Hematopoietic multipotent progenitor cell treated with erythropoietin and hydrocortisone succinate and interleukin-3 and kit ligand, for 8 days (in vitro differentiated cells): ENCODE data around the gene PHF1.
"Not testable (repeated sequence)": the region's sequence is repeated elsewhere in the genome, so short reads cannot be mapped to it uniquely, and the experiment has no call there.

Experiments used
- DNase-seq: peaks from one replicate; pipeline ENCODE4 v3.0.0-alpha.2; 2015

The PHF1 gene

DNA sequence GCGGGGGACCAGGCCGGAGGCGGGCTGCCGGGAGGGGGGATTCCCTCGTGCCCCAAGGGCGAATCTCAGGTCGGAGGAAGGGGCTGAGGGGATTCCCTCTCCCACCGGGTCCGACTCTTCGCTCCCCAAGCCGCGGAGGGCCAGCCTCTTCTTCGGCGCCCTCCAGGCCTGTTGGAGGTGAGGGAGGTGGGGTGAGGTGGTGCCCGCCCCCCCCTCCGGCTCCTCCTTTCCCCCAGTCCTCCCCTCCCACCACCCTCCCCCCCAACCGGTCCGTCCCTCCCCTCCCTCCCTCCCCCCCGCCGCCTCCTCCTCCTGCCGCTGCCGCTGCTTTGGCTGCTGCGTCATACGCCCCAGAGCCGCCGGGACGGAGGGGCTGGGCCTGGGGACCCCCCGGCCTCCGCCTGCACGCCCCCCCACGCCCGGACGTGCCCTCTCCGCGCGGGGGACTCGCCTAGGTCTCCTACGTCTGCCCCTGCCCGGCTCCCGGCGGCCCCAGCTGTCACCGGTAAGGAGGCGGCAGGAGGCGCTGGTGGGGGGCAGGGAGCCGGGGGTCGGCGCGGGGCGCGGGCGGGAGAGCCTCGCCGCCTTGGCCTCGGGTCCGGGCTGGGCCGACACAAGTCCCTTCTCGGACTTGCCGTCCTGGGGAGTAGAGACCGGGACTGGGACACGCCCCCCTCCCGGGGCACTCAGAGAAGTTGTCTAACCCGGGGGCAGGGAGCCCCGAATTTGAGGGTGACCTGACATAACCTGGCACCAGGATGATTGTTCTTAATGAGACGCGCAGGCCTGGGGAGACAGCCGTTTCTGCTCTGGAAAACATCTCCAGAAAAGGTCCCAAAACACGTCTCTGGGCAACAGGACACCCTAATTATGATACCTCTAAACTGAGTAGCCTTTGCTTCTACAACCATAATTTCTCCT, at the start of gene PHF1:
PHF1 (plus strand) TSS at position 304 of the 921 bp plus-strand sequence. CDS start 1,250 bp downstream, outside the sequence.
- DNase-seq: peak; percentile 29

DNA sequence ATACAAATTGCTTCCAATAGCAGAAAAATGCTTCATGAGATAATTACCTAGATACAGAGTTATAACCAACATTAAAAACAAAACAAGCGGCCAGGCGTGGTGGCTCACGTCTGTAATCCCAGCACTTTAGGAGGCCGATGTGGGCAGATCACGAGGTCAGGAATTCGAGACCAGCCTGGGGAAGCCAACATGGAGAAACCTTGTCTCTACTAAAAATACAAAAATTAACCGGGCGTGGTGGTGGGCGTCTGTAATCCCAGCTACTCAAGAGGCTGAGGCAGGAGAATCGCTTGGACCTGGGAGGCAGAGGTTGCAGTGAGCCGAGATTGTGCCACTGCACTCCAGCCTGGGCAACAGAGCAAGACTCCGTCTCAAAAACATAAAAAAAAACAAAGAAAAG, 47.3 kb upstream of the PHF1 start:
- not testable (repeated sequence) for DNase-seq

DNA sequence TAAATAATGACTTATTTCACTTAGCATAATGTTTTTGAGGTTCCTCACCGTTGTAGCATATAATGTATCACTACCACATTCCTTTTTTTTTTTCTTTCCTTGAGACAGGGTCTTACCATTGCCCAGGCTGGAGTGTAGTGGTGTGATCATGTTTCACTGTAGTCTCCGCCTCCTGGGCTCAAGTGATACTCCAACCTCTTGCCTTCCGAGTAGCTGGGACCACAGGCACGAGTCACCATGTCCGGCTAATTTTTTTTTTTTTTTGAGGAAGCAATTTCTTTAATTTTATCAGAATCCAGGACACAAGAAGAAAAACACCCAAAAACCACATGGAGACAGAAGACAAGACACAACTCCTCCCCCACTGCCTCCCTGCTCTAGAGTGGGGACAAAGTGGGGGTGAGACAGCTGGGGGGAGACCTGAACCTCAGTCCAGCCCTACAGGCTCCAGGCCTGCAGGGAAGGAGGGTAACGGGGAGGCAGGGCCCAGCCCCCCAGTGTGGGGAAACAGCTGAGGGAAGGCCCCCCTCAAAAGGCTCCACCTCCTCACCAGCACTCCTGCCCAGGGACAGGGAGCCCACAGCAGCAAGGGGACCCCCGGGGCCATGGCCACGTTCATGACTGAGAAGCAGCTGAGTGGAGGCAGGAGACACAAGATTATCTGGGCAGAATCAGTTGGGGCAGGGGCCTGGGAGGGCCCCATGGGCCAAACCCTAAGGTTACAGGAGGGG, 46.2 kb upstream of the PHF1 start:
- DNase-seq: peak; percentile 86

DNA sequence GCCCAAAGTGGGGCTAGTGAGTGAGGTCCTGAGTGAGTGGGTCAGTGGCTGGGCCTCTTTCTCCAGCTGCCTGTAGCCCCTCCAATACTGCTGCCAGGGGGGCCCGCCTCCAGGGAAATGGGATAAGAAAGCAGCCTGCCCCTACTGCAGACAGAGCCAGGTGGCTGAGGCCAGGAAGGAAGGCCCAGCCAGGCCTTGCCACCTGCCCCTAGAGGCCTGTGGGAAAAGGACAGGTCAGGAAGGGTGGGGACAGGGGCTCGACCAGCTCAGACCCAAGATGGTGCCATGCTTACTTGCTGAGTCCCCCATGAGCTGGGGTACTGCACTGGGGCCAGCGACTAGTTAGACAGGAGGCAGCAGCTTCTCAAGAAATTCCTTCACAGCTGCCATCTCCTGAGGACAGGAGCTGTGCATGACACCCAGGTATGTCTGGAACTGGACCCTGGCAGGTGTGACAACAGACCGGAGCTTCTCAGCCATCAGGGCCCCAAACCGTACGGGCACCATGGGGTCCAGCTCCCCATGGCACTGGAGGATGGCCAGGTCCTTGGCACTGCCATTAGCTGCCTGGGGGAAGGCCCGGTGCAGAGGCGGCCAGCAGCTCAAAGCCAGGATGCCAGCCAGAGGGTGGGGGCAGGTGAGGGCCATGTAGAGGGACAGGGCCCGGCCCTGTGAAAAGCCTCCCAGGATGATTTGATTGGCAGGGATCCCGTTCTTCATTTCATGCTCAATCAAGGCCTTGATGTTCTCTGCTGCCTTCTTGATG, 45.4 kb upstream of the PHF1 start:
- peak; percentile 44 for DNase-seq

DNA sequence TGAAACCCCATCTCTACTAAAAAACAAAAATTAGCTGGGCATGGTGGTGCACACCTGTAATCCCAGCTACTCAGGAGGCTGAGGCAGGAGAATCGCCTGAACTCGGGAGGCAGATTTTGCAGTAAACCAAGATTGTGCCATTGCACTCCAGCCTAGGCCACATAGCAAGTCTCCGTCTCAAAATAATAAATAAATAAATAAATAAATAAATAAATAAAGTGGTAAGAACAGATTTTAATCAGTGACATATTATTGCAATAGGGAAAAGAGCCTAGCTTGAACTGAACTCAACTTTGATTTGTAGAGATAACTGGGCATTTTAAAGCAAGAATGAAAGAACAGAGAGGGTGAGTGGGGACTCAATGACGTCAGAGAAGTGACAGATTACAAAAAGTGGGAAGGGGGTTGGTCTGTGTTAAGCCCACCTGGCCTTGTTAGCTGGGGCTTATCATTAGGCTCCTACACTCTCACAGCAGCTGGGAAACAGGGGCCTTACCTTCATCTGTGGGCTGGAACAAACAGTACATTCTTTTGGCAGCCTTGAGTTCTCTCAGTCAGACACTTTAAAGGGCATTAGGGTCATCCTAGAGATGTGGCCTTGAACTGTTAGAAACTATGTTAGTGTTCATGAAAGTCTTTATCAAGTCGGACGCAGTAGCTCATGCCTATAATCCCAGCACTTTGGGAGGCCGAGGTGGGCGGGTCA, 43.7 kb upstream of the PHF1 start:
- DNase-seq: no peak

DNA sequence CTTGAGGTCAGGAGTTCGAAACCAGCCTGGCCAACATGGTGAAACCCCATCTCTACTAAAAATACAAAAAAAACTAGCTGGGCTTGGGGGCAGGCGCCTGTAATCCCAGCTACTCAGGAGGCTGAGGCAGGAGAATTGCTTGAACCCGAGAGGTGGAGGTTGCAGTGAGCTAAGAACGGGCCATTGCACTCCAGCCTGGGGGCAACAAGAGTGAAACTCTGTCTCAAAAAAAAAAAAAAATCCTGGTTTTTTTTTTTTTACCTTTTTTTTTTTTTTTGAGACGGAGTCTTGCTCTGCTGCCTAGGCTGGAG, 43.1 kb upstream of the PHF1 start:
- DNase-seq: not testable (repeated sequence)

DNA sequence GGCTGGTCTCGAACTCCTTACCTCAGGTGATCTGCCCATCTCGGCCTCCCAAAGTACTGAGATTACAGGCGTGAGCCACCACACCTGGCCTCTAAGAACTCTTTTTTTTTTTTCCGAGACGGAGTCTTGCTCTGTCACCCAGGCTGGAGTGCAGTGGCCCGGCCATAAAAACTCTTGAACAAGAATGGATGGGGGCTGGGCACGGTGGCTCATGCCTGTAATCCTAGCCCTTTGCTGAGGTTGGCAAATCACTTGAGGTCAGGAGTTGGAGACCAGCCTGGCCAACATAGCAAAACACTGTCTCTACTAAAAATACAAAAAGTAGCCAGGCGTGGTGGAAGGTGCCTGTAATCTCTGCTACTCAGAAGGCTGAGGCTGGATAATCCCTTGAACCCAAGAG, 38.9 kb upstream of the PHF1 start:
- DNase-seq: not testable (repeated sequence)

DNA sequence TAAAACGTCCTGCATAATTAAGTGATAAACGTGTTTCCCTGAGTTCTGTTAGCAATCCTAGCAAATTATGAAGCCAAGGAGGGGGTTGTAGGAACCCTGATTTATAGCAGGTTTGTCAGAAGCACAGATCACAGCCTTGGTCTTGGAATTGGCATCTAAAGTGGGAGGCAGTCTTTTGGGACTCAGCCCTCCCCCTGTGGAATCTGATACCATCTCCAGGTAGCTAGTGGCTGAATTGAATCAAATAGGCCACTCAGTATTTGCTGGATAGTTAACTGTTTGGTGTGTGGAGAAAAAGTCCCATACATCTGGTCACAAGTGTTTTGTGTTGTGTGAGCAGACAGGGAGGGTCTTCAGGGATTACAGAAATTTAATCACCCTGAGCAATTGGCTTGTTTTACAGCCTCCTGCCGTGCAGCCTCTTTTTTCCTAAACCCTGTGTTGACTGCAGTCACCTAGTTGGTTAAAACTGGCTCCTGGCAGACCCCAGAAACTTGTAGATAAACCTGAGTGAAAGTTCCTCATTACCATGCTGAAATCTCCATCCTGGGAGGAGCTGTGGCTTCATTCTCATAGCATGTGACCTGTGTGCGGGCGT, 38.2 kb upstream of the PHF1 start:
- DNase-seq: no peak

DNA sequence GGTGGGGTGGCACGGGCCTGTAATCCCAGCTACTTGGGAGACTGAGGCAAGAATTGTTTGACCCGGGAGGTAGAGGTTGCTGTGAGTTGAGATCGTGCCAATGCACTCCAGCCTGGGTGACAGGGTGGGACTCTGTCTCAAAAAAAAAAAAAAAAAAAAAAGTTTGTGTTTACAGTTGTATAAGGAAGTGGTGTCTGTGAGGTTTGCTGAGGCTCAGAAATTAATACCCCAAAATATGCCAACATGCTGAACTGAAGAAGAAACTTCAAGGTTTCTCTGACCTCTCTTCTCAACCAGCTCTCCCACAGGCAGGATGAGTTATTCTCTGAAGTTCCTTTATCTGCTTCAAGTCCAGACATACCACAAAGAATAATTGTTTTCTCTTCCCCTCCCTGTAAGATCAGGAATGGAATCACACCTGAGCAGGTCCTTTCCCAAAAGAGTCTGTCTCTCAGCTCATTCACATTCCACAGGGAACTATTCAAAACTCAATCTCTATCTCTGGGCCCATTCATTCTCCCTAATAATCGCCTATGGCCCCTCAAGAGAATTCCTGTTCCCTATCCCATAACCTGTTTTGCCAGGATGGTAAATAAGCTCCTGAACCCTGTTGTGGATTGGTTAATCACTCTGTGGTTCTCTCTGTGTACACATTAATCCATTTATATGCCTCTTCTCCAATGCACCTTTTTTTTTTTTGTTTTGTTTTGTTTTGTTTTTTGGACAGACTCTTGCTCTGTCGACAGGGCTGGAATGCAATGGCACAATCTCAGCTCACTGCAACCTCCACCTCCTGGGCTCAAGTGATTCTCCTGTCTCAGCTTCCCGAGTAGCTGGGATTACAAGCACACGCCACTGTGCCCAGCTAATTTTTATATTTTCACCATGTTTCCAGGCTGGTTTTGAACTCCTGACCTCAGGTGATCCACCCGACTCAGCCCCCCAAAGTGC, 36.6 kb upstream of the PHF1 start:
- no peak for DNase-seq

DNA sequence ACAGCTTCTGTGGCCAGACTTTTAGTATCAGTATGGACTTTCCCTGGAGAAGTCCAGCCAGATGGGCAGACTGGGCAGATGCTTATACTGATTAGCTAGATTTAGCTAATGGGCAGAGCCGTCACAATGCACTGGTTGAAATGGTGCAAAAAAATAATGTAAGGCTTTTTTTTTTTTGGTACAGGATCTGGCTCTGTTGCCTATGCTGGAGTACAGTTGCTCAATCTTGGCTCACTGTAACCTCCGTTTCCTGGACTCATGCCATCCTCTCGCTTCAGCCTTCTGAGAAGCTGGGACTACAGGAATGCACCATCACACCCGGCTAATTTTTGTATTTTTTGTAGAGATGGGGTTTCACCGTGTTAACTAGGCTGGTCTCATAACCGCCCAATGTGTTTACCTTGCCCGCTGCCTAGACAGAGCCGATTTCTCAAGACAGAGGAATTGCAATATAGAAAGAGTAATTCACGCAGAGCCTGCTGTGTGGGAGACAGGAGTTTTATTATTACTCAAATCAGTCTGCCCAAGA, 35.6 kb upstream of the PHF1 start:
- peak; percentile 69 for DNase-seq

DNA sequence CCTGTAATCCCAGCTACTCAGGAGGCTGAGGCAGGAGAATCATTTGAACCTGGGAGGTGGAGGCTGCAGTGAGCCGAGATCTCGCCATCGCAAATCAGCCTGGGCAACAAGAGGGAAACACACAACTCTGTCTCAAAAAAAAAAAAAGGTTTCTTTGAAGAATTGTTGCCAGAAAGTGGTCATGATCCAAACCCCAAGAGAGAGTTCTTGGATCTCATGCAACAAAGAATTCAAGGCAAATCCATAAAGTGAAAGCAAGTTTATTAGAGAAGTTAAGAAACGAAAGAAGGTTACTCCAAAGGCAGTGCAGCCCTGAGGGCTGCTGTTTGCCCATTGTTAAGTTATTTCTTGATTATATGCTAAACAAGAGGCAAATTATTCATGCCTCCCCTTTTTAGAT, 33.6 kb upstream of the PHF1 start:
- no peak for DNase-seq

DNA sequence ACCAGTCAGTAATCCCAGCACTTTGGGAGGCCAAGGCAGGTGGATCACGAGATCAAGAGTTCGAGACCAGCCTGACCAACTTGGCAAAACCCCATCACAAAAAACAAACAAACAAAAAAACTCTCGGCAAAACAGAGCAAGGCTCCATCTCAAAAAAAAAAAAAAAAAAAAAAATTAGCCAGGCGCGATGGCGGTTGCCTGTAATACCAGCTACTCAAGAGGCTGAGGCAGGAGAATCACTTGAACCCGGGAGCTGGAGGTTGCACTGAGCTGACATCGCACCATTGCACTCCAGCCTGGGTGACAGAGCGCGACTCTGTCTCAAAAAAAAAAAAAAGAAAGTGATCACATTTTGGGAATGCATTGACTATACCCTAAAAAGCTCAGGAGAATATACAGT, 31.6 kb upstream of the PHF1 start:
- not testable (repeated sequence) for DNase-seq

DNA sequence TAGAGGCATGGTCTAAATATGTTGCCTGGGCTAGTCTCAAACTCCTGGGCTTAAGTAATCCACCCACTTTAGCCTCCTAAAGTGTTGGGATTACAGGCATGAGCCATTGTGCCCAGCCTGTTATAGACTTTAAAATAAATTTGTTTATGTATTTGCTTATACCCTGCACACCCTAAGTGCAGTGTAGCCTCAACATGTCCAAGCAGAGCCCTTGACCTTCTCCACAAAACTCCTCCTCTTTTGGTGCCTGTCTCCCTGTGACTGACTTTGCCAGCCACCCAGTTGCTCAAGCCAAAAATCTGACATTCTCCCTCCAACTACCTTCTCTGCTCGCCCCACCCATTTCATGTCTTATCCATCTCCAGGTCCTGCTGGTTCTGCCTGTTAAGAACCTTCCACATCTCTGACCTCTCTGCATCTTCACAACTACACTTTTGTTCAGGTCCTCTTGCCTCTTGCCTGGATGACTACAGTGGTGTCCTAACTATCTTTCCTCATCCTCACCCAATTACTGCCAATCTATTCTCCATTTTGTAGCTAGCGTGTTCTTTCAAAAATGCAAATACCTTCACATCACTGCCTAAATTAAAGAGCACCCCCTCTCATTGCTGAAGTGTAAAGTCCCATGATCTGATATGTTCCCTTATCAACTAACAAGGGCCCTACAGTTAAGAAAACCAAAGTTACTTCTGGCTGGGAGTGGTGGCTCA, 30.4 kb upstream of the PHF1 start:
- DNase-seq: peak; percentile 79

DNA sequence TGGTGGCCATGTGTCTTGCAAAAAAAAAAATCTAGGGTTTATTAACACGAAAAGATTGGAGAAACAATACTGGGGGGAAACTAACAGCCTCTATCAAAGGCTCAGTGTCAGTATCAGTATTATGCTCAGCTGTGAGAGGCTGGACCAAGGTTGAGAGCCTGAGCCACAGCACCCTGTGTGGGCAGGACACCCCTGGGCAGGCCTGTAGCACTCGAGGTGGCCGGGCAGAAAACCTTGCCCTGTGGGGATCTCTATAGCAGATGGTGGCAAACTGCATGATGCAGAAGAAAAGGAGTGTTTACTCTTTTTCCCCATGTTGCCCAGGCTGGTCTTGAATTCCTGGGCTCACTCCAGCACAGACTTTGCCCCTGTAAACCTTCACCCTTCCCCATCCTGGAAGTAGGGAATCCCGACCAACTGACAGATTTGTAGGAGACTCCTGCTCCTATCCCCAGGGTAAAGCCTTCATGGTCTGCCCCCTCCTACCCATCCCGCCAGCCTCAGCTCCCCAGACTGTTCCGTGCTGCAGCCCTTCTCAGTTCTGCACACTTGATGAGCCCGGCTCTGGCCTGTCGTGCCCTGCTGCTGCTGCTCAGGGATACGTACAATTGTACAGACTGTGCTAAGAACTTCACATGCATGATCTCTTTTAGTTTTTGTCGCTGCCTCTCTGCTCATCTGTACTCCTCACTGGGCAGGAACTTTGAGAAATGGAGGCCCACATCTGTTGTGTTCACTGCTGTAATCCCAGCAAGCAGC, 27.2 kb upstream of the PHF1 start:
- no peak for DNase-seq

DNA sequence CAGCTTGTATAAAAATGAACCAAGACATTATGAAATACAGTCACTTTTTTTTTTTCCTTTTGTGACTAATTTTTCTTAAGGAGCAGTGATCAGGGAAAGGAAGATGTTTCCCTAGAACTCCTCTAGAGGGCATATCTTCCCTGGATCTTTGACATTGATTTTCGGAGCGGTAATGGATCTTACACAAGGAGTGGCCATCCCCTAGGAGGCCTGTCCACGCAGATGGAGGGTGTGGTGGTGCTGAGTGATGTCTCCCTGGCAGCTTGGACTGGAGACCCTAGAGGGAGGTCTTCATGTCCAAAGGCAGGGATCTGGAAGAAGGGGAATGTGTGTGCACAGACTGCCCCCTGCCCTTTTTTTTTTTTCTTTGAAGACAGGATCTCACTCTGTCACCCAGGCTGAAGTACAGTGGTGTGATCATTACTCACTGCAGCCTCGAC, 26.2 kb upstream of the PHF1 start:
- DNase-seq: no peak

DNA sequence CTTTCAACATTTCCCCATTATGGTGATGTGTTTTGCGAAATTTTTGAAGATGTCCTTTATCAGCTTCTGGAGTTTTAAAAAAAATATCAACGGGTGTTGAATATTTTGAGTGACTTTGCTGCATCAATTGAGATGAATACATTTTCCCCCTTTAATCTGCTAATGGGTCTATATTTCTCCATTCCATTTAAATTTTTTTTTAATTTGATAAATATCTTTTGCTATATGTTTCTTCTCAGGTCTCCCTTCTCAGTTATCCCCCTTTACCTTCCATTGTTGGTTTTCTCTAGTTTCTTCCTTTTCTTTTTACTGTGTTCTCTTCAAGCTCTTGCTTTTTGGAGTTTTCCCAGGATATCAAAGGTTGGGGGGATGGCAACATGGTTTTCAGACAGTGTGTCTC, 20.6 kb upstream of the PHF1 start:
- no peak for DNase-seq

DNA sequence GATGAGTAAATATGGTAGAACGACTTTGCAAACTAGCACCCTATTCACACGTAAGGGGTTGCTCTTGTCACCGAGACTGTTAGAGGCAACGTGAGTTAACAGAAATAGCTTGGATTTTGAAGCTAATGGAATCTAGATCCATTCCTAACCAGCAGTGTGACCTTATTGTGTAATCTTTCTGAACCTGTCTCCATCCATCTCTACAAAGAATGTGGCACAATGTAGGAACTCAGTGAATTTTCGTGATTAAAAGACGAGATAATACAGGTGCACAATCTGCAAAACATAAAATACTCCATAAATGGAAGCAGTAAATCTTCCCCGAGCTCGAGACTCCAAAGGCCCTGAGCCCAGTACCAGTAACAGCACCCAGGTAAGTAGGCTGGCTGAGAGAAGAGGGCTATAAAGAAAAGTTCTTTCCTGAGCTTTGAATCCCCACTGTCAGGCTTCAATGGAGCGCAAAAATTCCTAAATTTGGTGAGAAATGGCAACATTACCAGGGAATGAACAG, 20.0 kb upstream of the PHF1 start:
- DNase-seq: no peak

DNA sequence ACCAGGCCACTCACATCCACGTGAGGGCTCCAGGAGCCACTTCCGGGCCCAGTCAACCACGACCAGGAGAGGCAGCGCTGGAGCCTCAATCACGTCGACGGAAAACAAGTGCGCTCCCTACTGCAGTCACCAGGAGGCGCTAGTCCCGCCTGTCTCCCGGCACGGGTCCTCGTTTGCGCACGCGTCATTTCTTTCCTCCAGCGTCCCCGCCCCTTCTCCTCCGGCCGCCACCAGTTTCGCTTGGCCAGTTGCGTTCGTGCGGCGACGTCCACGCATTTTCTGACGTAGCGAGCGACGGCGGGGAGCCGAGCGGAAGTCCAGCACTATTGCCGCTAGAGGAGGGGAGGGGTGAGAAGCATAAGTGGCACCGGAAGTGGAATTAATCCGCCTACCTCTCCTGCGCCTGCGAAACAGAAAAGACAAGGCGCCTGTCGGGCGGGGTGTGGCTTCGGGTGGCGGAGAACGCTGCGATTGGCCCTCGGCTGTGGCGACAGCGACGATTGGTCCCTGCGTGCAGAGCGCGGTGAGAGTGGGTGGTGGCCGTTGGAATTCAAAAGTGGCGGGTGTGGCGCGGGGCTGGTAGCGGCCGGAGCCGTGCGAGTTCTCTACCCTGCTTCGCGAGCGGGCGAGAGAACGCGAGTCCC, 19.4 kb upstream of the PHF1 start, which contains the start of gene KIFC1:
KIFC1 (plus strand) TSS at position 546 of the 644 bp plus-strand sequence. CDS start 163 bp downstream, outside the sequence.
- DNase-seq: peak; percentile 100
